ENCODE measurements around the gene SYNGR3. TPM values are rescaled to one million over a fixed set of nuclear protein-coding genes. Genes with fewer than 3 reads are reported as not detected.

SYNGR3 gene
- total RNA-seq, 1 experiment from 2014 or later = 0.68 TPM

GRCh38 chr16:2007081-2007836, 17.5 kb downstream of the SYNGR3 start:
- peaks cover 38% of the 10 kb centered on the region for H3K36me3 Mint-ChIP-seq (ENCODE audit: insufficient read depth, unreplicated experiment)
- H3K27ac Mint-ChIP-seq (ENCODE audit: low read depth, unreplicated experiment) = peak overlapping the region; percentile 85
- no peaks in the 10 kb centered on the region for H3K27me3 Mint-ChIP-seq (ENCODE audit: insufficient read depth, unreplicated experiment)
- peak overlapping the region; percentile 79 for H3K4me3 Mint-ChIP-seq (ENCODE audit: unreplicated experiment)
- H3K9me3 Mint-ChIP-seq (ENCODE audit: unreplicated experiment) = no peaks in the 10 kb centered on the region
- TF ChIP-seq CTCF (IDR thresholded peaks at IDR 0.05; ENCODE audit: unreplicated experiment) = no peak
- no peak for DNase-seq (ENCODE audit: unreplicated experiment)
- no TSS peak for BruUV-seq (replicated peaks)
- H3K4me1 Mint-ChIP-seq (ENCODE audit: insufficient read depth, unreplicated experiment) = peaks cover 17% of the 10 kb centered on the region
- CTCF ChIA-PET = interaction anchor here (0.8 to 1.8 kb wide), 4 partner anchors 40 to 150 kb away, joined by 3 to 9 read pairs (median 5); partner anchors contain the start of genes NTHL1, RPS2 and TSC2
- POLR2A ChIA-PET = interaction anchor here (0.6 to 4.2 kb wide), 35 partner anchors 8 to 525 kb away, joined by 3 to 72 read pairs (median 6); partner anchors contain the start of genes ECI1, FAHD1, GFER and HAGH
- intact Hi-C loops (cut with micrococcal nuclease) = no loop called here

GRCh38 chr16:2008009-2008526, 18.3 kb downstream of the SYNGR3 start:
- H3K36me3 Mint-ChIP-seq (ENCODE audit: insufficient read depth, unreplicated experiment) = peaks cover 32% of the 10 kb centered on the region
- TF ChIP-seq CTCF (IDR thresholded peaks at IDR 0.05; ENCODE audit: unreplicated experiment) = no peak
- H3K27me3 Mint-ChIP-seq (ENCODE audit: insufficient read depth, unreplicated experiment) = no peaks in the 10 kb centered on the region
- H3K4me1 Mint-ChIP-seq (ENCODE audit: insufficient read depth, unreplicated experiment) = peaks cover 17% of the 10 kb centered on the region
- TSS peak; percentile 62 for BruUV-seq (replicated peaks)
- CTCF ChIA-PET = interaction anchor here (0.7 to 1.8 kb wide), 6 partner anchors 19 to 178 kb away, joined by 3 to 9 read pairs (median 4); partner anchors contain the start of genes NTHL1, RPS2 and TSC2
- intact Hi-C loops (cut with micrococcal nuclease) = no loop called here
- H3K27ac Mint-ChIP-seq (ENCODE audit: low read depth, unreplicated experiment) = peak overlapping the region; percentile 85
- peak; percentile 98 for DNase-seq (ENCODE audit: unreplicated experiment)
- POLR2A ChIA-PET = interaction anchor here (0.6 to 4.2 kb wide), 43 partner anchors 9 to 524 kb away, joined by 3 to 72 read pairs (median 4); partner anchors contain the start of genes ECI1, FAHD1, GFER and HAGH
- H3K4me3 Mint-ChIP-seq (ENCODE audit: unreplicated experiment) = peak overlapping the region; percentile 79
- H3K9me3 Mint-ChIP-seq (ENCODE audit: unreplicated experiment) = no peaks in the 10 kb centered on the region

DNA sequence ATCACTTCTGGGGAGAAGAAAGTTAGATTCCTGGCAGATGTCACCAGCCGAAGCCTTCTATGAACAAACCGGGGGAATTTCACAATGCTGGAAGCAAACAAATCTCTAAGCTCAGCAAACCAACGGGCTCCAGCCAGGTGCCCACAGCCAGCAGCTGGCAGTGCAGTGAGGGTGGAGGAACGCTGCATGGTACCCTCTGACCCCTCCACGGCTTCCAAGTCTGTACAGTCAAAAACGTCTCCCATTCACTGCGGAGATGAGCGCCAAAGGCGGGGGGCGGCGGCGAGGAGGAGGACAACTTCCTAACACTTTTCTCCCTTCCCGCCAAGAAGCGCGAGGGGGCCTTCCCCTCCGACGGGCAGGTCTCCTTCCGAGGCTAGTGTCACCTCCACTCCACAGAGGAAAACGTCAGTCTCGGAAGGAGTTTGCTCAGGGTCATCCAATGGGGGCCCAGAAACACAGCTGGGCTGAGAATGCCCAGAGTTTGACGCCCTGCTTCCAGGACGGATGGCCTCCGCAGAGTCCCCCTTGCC, 18.9 kb downstream of the SYNGR3 start:
- ChIA-PET CTCF (interaction anchor here (0.6 to 1.8 kb wide), 5 partner anchors 19 to 179 kb away, joined by 3 to 9 read pairs (median 4); partner anchors contain the start of genes NTHL1 and TSC2), POLR2A (interaction anchor here (0.6 to 4.2 kb wide), 41 partner anchors 8 to 523 kb away, joined by 3 to 72 read pairs (median 5); partner anchors contain the start of genes ECI1, FAHD1, GFER and HAGH)
- Mint-ChIP-seq H3K4me3 (ENCODE audit: unreplicated experiment) (peak overlapping the region; percentile 79), H3K36me3 (ENCODE audit: insufficient read depth, unreplicated experiment) (peaks cover 26% of the 10 kb centered on the region), H3K4me1 (ENCODE audit: insufficient read depth, unreplicated experiment) (peaks cover 17% of the 10 kb centered on the region), H3K9me3 (ENCODE audit: unreplicated experiment) (no peaks in the 10 kb centered on the region), H3K27ac (ENCODE audit: low read depth, unreplicated experiment) (peak overlapping the region; percentile 85), H3K27me3 (ENCODE audit: insufficient read depth, unreplicated experiment) (no peaks in the 10 kb centered on the region)
- BruUV-seq (replicated peaks) = TSS peak; percentile 54
- peak; percentile 67 for DNase-seq (ENCODE audit: unreplicated experiment)
- TF ChIP-seq CTCF (IDR thresholded peaks at IDR 0.05; ENCODE audit: unreplicated experiment) = no peak
- intact Hi-C loops (cut with micrococcal nuclease) = no loop called here
